ENCODE measurements around the gene AHCYL2.

AHCYL2 gene

DNA sequence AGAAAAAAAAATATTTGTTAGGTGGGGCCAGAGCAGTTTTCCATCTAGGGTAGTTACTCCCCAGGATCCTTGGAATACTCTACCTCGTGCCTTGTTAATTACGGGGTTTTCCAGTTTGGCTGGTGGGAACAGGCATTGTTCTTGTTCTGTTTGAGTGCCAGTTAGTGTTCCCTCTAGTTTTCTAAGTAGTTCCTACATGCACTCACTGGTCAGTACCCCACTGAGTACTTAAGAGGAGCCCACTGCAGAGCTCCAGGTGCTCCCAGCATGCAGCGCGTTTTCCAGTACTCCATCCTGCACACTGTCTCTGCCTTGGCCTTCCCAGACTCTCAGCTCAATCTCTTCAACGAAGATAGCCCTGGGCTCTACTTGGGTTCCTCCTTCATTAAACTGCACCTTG lies 58.0 kb downstream of the AHCYL2 start:
- DNase-seq (ENCODE audit: low read depth): no peak
- no peak overlapping the region for H3K4me3 ChIP-seq (ENCODE audit: control insufficient read depth, low read depth, low read length)
- TF ChIP-seq, protein P1, sequence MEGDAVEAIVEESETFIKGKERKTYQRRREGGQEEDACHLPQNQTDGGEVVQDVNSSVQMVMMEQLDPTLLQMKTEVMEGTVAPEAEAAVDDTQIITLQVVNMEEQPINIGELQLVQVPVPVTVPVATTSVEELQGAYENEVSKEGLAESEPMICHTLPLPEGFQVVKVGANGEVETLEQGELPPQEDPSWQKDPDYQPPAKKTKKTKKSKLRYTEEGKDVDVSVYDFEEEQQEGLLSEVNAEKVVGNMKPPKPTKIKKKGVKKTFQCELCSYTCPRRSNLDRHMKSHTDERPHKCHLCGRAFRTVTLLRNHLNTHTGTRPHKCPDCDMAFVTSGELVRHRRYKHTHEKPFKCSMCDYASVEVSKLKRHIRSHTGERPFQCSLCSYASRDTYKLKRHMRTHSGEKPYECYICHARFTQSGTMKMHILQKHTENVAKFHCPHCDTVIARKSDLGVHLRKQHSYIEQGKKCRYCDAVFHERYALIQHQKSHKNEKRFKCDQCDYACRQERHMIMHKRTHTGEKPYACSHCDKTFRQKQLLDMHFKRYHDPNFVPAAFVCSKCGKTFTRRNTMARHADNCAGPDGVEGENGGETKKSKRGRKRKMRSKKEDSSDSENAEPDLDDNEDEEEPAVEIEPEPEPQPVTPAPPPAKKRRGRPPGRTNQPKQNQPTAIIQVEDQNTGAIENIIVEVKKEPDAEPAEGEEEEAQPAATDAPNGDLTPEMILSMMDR (IDR thresholded peaks at IDR 0.05; ENCODE audit: control insufficient read depth, insufficient read depth, low read depth, low read length, missing control alignments): no peak

DNA sequence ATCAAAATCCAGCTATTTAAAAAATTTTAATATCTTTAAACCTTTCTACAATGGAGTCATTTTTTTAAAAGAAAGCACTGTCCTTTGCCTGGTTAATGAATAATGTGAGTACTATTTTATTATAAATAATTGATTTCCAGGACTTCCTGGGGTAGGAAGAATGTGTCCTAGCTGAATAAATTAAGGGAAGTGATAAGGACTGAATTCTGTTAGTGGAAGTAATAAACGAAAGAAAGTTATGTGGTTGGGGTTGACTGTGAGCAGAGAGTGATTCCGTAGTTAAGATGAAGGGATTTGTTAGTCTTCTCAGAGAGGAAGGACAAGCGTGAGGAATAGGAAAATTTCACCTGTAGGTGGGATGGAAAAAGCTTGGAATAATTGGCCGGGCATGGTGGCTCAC lies 59.1 kb downstream of the AHCYL2 start:
- no peak overlapping the region for H3K4me3 ChIP-seq (ENCODE audit: control insufficient read depth, low read depth, low read length)
- no peak for DNase-seq (ENCODE audit: low read depth)
- TF ChIP-seq, protein P1 (IDR thresholded peaks at IDR 0.05; ENCODE audit: control insufficient read depth, insufficient read depth, low read depth, low read length, missing control alignments): no peak

DNA sequence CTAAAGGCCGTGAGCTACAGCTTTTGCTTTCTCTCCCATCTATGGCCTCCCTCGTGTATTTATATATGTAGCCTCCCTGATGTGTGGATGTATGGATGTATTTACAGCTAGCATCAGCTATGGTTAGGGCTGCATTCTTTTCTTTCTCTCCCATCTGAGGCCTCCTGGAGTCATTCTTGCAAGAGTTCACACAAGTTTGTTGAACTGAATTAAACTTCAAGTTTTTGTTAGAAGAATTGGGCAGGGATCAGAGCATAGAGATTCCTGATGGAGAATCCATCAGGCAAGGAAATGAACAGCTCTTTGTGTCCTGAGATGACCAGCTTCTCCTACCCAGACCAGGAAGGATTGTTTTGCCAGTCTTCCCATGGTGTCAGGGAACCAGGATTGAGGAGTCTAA lies 60.3 kb downstream of the AHCYL2 start:
- DNase-seq (ENCODE audit: low read depth): no peak
- no peak overlapping the region for H3K4me3 ChIP-seq (ENCODE audit: control insufficient read depth, low read depth, low read length)
- TF ChIP-seq, protein P1 (IDR thresholded peaks at IDR 0.05; ENCODE audit: control insufficient read depth, insufficient read depth, low read depth, low read length, missing control alignments): no peak

DNA sequence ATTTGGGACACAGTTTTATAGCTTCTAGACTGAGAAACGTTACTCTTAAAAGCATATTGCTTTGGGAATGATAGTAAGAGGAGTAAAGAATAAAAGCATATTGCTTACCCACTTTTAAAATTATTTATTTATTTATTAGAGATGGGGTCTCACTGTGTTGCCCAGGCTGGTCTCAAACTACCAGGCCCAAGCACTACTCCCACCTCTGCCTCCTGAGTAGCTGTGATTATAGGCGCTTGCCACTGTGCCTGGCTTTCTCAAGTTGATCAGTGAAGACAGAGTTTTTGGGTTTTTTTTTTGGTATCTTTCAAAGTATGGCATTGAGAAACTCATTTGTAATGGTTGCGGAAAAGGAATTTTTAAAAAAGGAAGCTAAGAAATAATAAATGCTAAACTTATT lies 68.0 kb downstream of the AHCYL2 start:
- no peak overlapping the region for H3K4me3 ChIP-seq (ENCODE audit: control insufficient read depth, low read depth, low read length)
- TF ChIP-seq, protein P1 (IDR thresholded peaks at IDR 0.05; ENCODE audit: control insufficient read depth, insufficient read depth, low read depth, low read length, missing control alignments): no peak
- no peak for DNase-seq (ENCODE audit: low read depth)

DNA sequence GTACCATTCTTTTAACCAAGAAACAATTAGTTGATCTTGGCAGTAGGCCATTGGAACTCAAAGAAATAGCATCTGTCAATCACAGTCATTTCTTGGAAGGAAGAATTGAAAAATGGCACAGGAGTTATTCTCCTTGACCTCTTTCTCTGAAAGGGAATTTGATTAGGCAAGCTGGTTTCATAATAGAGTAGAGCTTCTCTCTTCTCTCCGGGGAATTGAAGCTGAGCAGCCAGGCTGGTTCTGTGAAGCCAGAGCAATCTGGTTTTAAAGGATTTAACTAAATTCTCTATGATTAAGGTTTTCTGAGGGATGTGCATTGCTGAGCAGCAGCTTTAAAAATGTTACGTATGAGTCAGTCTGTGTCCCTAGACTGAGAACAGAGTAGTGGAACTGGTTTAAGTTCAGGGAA lies 70.2 kb downstream of the AHCYL2 start:
- H3K4me3 ChIP-seq (ENCODE audit: control insufficient read depth, low read depth, low read length): no peak overlapping the region
- peak; percentile 67 for DNase-seq (ENCODE audit: low read depth)
- TF ChIP-seq, protein P1 (IDR thresholded peaks at IDR 0.05; ENCODE audit: control insufficient read depth, insufficient read depth, low read depth, low read length, missing control alignments): no peak

DNA sequence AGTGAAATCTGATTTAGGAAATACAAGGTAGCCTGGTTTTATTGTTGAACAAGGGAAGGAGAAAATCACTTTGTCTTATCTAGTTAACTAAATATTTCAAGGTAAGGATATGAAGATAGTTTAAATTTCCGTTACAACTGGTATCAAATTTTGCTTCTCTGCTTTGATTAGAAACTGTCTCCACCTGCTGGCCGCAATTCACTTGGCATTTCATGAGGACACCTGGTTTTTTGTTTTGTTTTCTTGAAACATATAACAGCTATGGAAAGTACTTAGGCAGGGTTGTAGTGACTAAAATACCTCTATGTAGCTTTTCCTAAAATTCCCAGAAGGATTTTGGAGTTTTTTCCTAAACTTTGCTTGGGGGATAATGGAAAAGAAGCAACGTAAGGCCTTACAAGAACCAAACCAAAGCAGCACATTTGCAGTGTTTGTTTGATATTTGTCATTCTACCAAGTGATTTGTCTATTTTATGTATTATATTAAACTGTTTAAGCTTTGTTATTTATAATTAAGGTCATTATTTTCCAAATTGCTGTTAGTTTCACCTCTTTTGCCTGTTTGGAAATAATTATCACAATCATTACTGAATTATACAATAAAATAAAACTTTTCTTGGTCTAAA lies 73.6 kb downstream of the AHCYL2 start:
- DNase-seq (ENCODE audit: low read depth): no peak
- no peak overlapping the region for H3K4me3 ChIP-seq (ENCODE audit: control insufficient read depth, low read depth, low read length)
- TF ChIP-seq, protein P1 (IDR thresholded peaks at IDR 0.05; ENCODE audit: control insufficient read depth, insufficient read depth, low read depth, low read length, missing control alignments): peak; percentile 64
